Cardiac septum (tissue), 1 donor: ENCODE data around the gene PRKAG3. TPM values are rescaled to one million over a fixed set of nuclear protein-coding genes. Genes with fewer than 3 reads are reported as not detected.

Source experiments
- microRNA-seq: library from miRNA; unstranded; fragments of <30 nt; microRNA quantifications from one replicate; pipeline ENCODE4 v1.2.0, GENCODE V29; 2020
- total RNA-seq: library from RNA; stranded (reverse); fragmentation: NEBNext Ultra II Directional; extraction: Animal tissue kit (Norgen Biotek cat#: 25700); gene quantifications from one replicate; pipeline ENCODE4 v1.2.1, GENCODE V29; 2021
- donor health status: DM: no; HTN: no; CAD: no.

Gene PRKAG3
- total RNA-seq, 1 donor from 2014 or later: 0.13 TPM

Small RNAs within 50 kb of the gene (microRNA-seq; reads per million reads assigned to microRNA genes)
- not detected for gene MIR9500

Other genes with a start within 250 kb of the PRKAG3 start
- gene PLCD4, start 223.9 kb downstream of the PRKAG3 start, total RNA-seq: 0.67 TPM
- gene ZNF142, start 172.2 kb downstream of the PRKAG3 start, total RNA-seq: 21.3 TPM
- 36.1 TPM for gene BCS1L, start 172.1 kb downstream of the PRKAG3 start, total RNA-seq
- gene RNF25, start 159.8 kb downstream of the PRKAG3 start, total RNA-seq: 17.5 TPM
- gene STK36, start 159.7 kb downstream of the PRKAG3 start, total RNA-seq: 9.0 TPM
- 8.6 TPM for gene TTLL4, start 121.0 kb downstream of the PRKAG3 start, total RNA-seq
- gene CYP27A1, start 49.7 kb downstream of the PRKAG3 start, total RNA-seq: 5.2 TPM
- gene WNT6, start 28.0 kb upstream of the PRKAG3 start, total RNA-seq: 0.46 TPM
- not detected for gene WNT10A, start 49.0 kb upstream of the PRKAG3 start, total RNA-seq
- gene CDK5R2, start 127.9 kb upstream of the PRKAG3 start, total RNA-seq: not detected
- gene FEV, start 153.4 kb upstream of the PRKAG3 start, total RNA-seq: not detected
- gene CRYBA2, start 161.6 kb upstream of the PRKAG3 start, total RNA-seq: not detected
- gene CFAP65, start 209.7 kb upstream of the PRKAG3 start, total RNA-seq: not detected
- gene IHH, start 229.1 kb upstream of the PRKAG3 start, total RNA-seq: not detected